ENCODE measurements around the gene SPOCK2. TPM values are rescaled to one million over a fixed set of nuclear protein-coding genes. Genes with fewer than 3 reads are reported as not detected.

Gene SPOCK2
- total RNA-seq, 1 experiment from 2014 or later: 1.8 TPM

- Histone ChIP-seq H3K9me3 (ENCODE audit: control insufficient read depth, low read depth, low read length) (no peaks in the 10 kb centered on the region), H3K56ac (ENCODE audit: insufficient read length, low read depth, low read length) (no peak overlapping the region), H2BK20ac (ENCODE audit: low read depth, low read length, poor library complexity, severe bottlenecking) (no peak overlapping the region), H4K20me1 (ENCODE audit: control insufficient read depth, insufficient read depth, insufficient read length) (no peaks in the 10 kb centered on the region), H3K14ac (ENCODE audit: insufficient read depth, low read length) (no peak overlapping the region), H3K27me3 (ENCODE audit: insufficient read depth, low read length) (peaks cover 19% of the 10 kb centered on the region; the same call in 1 of the 2 replicates), H3K23ac (ENCODE audit: insufficient read length, low read depth, low read length) (no peak overlapping the region), H3K23me2 (ENCODE audit: insufficient read length, low read depth, low read length, poor library complexity, severe bottlenecking) (peaks cover 20% of the 10 kb centered on the region), H2AK5ac (ENCODE audit: insufficient read length, low read length) (no peak overlapping the region), H2BK120ac (ENCODE audit: low read depth, low read length, poor library complexity, severe bottlenecking) (no peak overlapping the region), H3K9ac (ENCODE audit: extremely low read depth, insufficient read length, low read length) (no peak overlapping the region), H3K4me1 (ENCODE audit: insufficient read depth, low read length) (no peaks in the 10 kb centered on the region), H3K27ac (ENCODE audit: insufficient read length, low read depth, low read length) (no peak overlapping the region), H3K4ac (ENCODE audit: low read depth, low read length) (no peak overlapping the region), H3K79me1 (ENCODE audit: insufficient read depth, low read depth, low read length, poor library complexity, severe bottlenecking) (no peaks in the 10 kb centered on the region), H4K8ac (replicated peaks; ENCODE audit: insufficient read length, low read depth, low read length) (no peak overlapping the region), H3K18ac (ENCODE audit: insufficient read length, low read depth, low read length) (no peak overlapping the region), H3K79me2 (ENCODE audit: insufficient read depth, low read length) (no peaks in the 10 kb centered on the region), H2BK15ac (ENCODE audit: low read depth, low read length) (no peak overlapping the region), H4K5ac (ENCODE audit: insufficient read length, low read depth, low read length) (no peak overlapping the region), H2BK5ac (ENCODE audit: insufficient read length, low read length) (no peak overlapping the region), H2BK12ac (ENCODE audit: insufficient read length, low read depth, low read length) (no peak overlapping the region), H2AFZ (ENCODE audit: low read length) (no peak overlapping the region), H3K4me2 (ENCODE audit: insufficient read depth, insufficient read length, low read length) (no peak overlapping the region), H4K91ac (ENCODE audit: insufficient read length, low read depth, low read length) (no peak overlapping the region), H3T11ph (ENCODE audit: low read length) (no peak overlapping the region)
- DNase-seq: peak; percentile 17
- Mint-ChIP-seq H3K36me3 (ENCODE audit: insufficient read depth in 1 of 3, low read depth in 3 of 3) (no peaks in the 10 kb centered on the region), H3K9me3 (peaks cover 0 to 2% of the 10 kb centered on the region in 2 experiments; a peak in 3 of 5 replicates), H3K27ac (no peak overlapping the region; a peak in 1 of 7 replicates), H3K4me3 (no peak overlapping the region), H3K4me1 (peaks cover 21 to 30% of the 10 kb centered on the region in 2 experiments), H3K27me3 (ENCODE audit: low read depth) (peaks cover 44% of the 10 kb centered on the region)
- TF ChIP-seq, protein P1, sequence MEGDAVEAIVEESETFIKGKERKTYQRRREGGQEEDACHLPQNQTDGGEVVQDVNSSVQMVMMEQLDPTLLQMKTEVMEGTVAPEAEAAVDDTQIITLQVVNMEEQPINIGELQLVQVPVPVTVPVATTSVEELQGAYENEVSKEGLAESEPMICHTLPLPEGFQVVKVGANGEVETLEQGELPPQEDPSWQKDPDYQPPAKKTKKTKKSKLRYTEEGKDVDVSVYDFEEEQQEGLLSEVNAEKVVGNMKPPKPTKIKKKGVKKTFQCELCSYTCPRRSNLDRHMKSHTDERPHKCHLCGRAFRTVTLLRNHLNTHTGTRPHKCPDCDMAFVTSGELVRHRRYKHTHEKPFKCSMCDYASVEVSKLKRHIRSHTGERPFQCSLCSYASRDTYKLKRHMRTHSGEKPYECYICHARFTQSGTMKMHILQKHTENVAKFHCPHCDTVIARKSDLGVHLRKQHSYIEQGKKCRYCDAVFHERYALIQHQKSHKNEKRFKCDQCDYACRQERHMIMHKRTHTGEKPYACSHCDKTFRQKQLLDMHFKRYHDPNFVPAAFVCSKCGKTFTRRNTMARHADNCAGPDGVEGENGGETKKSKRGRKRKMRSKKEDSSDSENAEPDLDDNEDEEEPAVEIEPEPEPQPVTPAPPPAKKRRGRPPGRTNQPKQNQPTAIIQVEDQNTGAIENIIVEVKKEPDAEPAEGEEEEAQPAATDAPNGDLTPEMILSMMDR (conservative IDR thresholded peaks at IDR 0.05): no peak
- no CpG with 5 or more reads among the region's 16 CpGs for WGBS (ENCODE audit: extremely low coverage, insufficient read length, low lambda C conversion rate)
Observed at GRCh38 chr10:72083790-72084459, 4.4 kb downstream of the SPOCK2 start.
